SK-N-SH (cell line): ENCODE data around the gene SEPTIN7. TPM values are rescaled to one million over a fixed set of nuclear protein-coding genes. Genes with fewer than 3 reads are reported as not detected.

Source experiments
- CTCF ChIA-PET: fragments of 300-600, 350-600 bp; formaldehyde crosslinking; extraction: SDS; loops from one replicate; lab custom pipeline; 2021; lab: Yijun Ruan, JAX
- POLR2A ChIA-PET: fragments of 350-600 bp; sonication (Branson Sonifier 250); formaldehyde crosslinking; extraction: SDS; loops from one replicate; lab custom pipeline; 2020; ENCODE audit warnings: antibody characterized with exemption, inconsistent platforms; lab: Yijun Ruan, JAX
- DNase-seq: peaks from one replicate; pipeline ENCODE4 v3.0.0; 2012
- H2AFZ ChIP-seq: fragments of 200-600 bp; sonication (generic); 2 replicates; pipeline ENCODE4 v1.8.1; 2016; ENCODE audit warnings: antibody characterized with exemption, mild to moderate bottlenecking, low read depth
- H3F3A ChIP-seq: fragments of 200-600 bp; sonication (generic); replicated peaks from 2 replicates; pipeline ENCODE3; 2016; ENCODE audit warnings: antibody characterized with exemption, mild to moderate bottlenecking; ENCODE audit not compliant: insufficient read depth
- H3K27ac ChIP-seq, 2 experiments: fragments of 200-500 bp in 1 of 2; fragments of 200-600 bp in 1 of 2; sonication (Bioruptor generic) in 1 of 2; sonication (generic), shearing (Covaris generic) in 1 of 2; 2 replicates each; pipeline versions ENCODE4 v1.5.1 to v1.6.1; 2014 to 2016; ENCODE audit warnings: low read depth in 2 of 2, inconsistent platforms in 1 of 2, low read length in 1 of 2, mild to moderate bottlenecking in 1 of 2, mixed read lengths in 1 of 2
- H3K27me3 ChIP-seq: fragments of 200-600 bp; sonication (generic), shearing (Covaris generic); 2 replicates; pipeline ENCODE4 v1.6.1; 2016; ENCODE audit warnings: mixed run types; ENCODE audit not compliant: insufficient read depth
- H3K36me3 ChIP-seq, 2 experiments: fragments of 200-500 bp in 1 of 2; fragments of 200-600 bp in 1 of 2; sonication (Bioruptor generic) in 1 of 2; sonication (generic) in 1 of 2; replicated peaks in 1 of 2; 2 replicates each; pipeline versions ENCODE3 to v1.5.1; 2014 to 2016; ENCODE audit warnings: low read length in 1 of 2, mild to moderate bottlenecking in 1 of 2; ENCODE audit not compliant: insufficient read depth in 2 of 2, control insufficient read depth in 1 of 2
- H3K4me1 ChIP-seq, 2 experiments: fragments of 200-500 bp in 1 of 2; fragments of 200-600 bp in 1 of 2; sonication (Bioruptor generic) in 1 of 2; sonication (generic), shearing (Covaris generic) in 1 of 2; 2 replicates each; pipeline versions ENCODE4 v1.5.1 to v1.6.1; 2014 to 2016; ENCODE audit warnings: low read depth in 1 of 2, low read length in 1 of 2, mixed run types in 1 of 2; ENCODE audit not compliant: insufficient read depth in 2 of 2, control insufficient read depth in 1 of 2
- H3K4me2 ChIP-seq: fragments of 200-600 bp; sonication (generic), shearing (Covaris generic); 2 replicates; pipeline ENCODE4 v1.6.1; 2017; ENCODE audit warnings: mixed run types
- H3K4me3 ChIP-seq, 2 experiments: fragments of 200-500 bp in 1 of 2; fragments of 200-600 bp in 1 of 2; sonication (Bioruptor generic) in 1 of 2; sonication (generic), shearing (Covaris generic) in 1 of 2; 2 replicates each; pipeline versions ENCODE4 v1.5.1 to v1.8.1; 2014 to 2016; ENCODE audit warnings: low read depth in 2 of 2, inconsistent platforms in 1 of 2, low read length in 1 of 2, mild to moderate bottlenecking in 1 of 2, mixed read lengths in 1 of 2, moderate library complexity in 1 of 2
- H3K79me2 ChIP-seq: fragments of 200-600 bp; sonication (generic); 2 replicates; pipeline ENCODE4 v1.8.1; 2017; ENCODE audit warnings: mild to moderate bottlenecking; ENCODE audit not compliant: insufficient read depth
- H3K9ac ChIP-seq: fragments of 200-600 bp; sonication (generic); 2 replicates; pipeline ENCODE4 v1.6.1; 2017; ENCODE audit warnings: mixed run types
- H3K9me2 ChIP-seq: fragments of 200-600 bp; sonication (generic); 2 replicates; pipeline ENCODE4 v1.6.1; 2017; ENCODE audit warnings: mixed run types
- H3K9me3 ChIP-seq: fragments of 200-600 bp; sonication (generic); 2 replicates; pipeline ENCODE4 v1.6.1; 2017; ENCODE audit warnings: mixed run types, mild to moderate bottlenecking, moderate library complexity
- H4K20me1 ChIP-seq: fragments of 200-600 bp; sonication (generic); 2 replicates; pipeline ENCODE4 v1.6.1; 2017; ENCODE audit warnings: mild to moderate bottlenecking, mixed run types; ENCODE audit not compliant: insufficient read depth
- EP300 ChIP-seq, 2 experiments: IDR thresholded peaks; 2 replicates each; pipeline versions ENCODE4 v1.4.0 to v1.6.1; 2012; ENCODE audit warnings: borderline replicate concordance in 1 of 2, low read depth in 1 of 2, low read length in 1 of 2
- EZH2phosphoT487 ChIP-seq: fragments of 200-600 bp; sonication (generic); IDR thresholded peaks from 2 replicates; pipeline ENCODE4 v1.6.1; 2017; ENCODE audit warnings: low read depth, mixed run types, mild to moderate bottlenecking, antibody characterized with exemption, moderate library complexity, borderline replicate concordance
- FOSL2 ChIP-seq: IDR thresholded peaks from 2 replicates; pipeline ENCODE4 v1.4.0; 2012; ENCODE audit warnings: low read depth, mild to moderate bottlenecking, moderate library complexity, borderline replicate concordance
- FOXM1 ChIP-seq: IDR thresholded peaks from 2 replicates; pipeline ENCODE4 v1.4.0; 2012; ENCODE audit warnings: low read depth, mild to moderate bottlenecking
- GATA2 ChIP-seq: sonication (generic); formaldehyde crosslinking; IDR thresholded peaks from 2 replicates; pipeline ENCODE4 v1.5.0; 2020; ENCODE audit warnings: mild to moderate bottlenecking, missing genetic modification reagents
- JUND ChIP-seq: IDR thresholded peaks from 2 replicates; pipeline ENCODE4 v1.4.0; 2012
- MXI1 ChIP-seq: IDR thresholded peaks from 2 replicates; pipeline ENCODE4 v1.6.1; 2012; ENCODE audit warnings: mild to moderate bottlenecking, low read depth, low read length, improper control_type of control experiment
- POLR2AphosphoS5 ChIP-seq: IDR thresholded peaks from 2 replicates; pipeline ENCODE4 v1.6.1; 2012; ENCODE audit warnings: low read depth, low read length
- RAD21 ChIP-seq: IDR thresholded peaks from 2 replicates; pipeline ENCODE4 v1.6.1; 2012; ENCODE audit warnings: mild to moderate bottlenecking, low read length
- RCOR1 ChIP-seq: fragments of 150-350 bp; IDR thresholded peaks from 2 replicates; pipeline ENCODE4 v1.6.1; 2017; ENCODE audit warnings: antibody characterized with exemption, low read length
- SIN3A ChIP-seq: IDR thresholded peaks from 2 replicates; pipeline ENCODE4 v1.6.1; 2012; ENCODE audit warnings: low read depth, mild to moderate bottlenecking, low read length, moderate library complexity, borderline replicate concordance
- SMC3 ChIP-seq: IDR thresholded peaks from 2 replicates; pipeline ENCODE4 v1.6.1; 2012; ENCODE audit warnings: low read depth, low read length, improper control_type of control experiment
- TEAD4 ChIP-seq: IDR thresholded peaks from 2 replicates; pipeline ENCODE4 v1.4.0; 2012; ENCODE audit warnings: mild to moderate bottlenecking, borderline replicate concordance; ENCODE audit not compliant: insufficient read depth
- WGBS: methylation state at CpG from one replicate; pipeline ENCODE4 v1.1.6; 2017; ENCODE audit warnings: low lambda C conversion rate; 5-methylcytosine and 5-hydroxymethylcytosine counted together
- polyA plus RNA-seq, 3 experiments: library from polyadenylated mRNA; depleted of rRNA; stranded (reverse); fragments of >200 nt; gene quantifications; 2 replicates each; pipeline ENCODE4 v1.2.3, GENCODE V29; 2012
- TF ChIP-seq, protein P1 (sequence below): IDR thresholded peaks from 2 replicates; pipeline ENCODE4; 2012
- TF ChIP-seq, protein P2 (sequence below): fragments of 200-600 bp; sonication (generic); IDR thresholded peaks from 2 replicates; pipeline ENCODE4 v1.6.1; 2017; ENCODE audit warnings: antibody characterized with exemption, mild to moderate bottlenecking, moderate library complexity
- TF ChIP-seq, protein P3 (sequence below): fragments of 150-350 bp; IDR thresholded peaks from 2 replicates; pipeline ENCODE4 v1.6.1; 2017; ENCODE audit warnings: antibody characterized with exemption, low read length, low read depth, borderline replicate concordance
- TF ChIP-seq, protein P4 (sequence below): IDR thresholded peaks from 2 replicates; pipeline ENCODE4 v1.6.1; 2012; ENCODE audit warnings: mild to moderate bottlenecking, low read depth, low read length, moderate library complexity

SEPTIN7 gene
- polyA plus RNA-seq, 1 of the 3 experiments (the other 2 are of a cell fraction): 119 TPM

DNA sequence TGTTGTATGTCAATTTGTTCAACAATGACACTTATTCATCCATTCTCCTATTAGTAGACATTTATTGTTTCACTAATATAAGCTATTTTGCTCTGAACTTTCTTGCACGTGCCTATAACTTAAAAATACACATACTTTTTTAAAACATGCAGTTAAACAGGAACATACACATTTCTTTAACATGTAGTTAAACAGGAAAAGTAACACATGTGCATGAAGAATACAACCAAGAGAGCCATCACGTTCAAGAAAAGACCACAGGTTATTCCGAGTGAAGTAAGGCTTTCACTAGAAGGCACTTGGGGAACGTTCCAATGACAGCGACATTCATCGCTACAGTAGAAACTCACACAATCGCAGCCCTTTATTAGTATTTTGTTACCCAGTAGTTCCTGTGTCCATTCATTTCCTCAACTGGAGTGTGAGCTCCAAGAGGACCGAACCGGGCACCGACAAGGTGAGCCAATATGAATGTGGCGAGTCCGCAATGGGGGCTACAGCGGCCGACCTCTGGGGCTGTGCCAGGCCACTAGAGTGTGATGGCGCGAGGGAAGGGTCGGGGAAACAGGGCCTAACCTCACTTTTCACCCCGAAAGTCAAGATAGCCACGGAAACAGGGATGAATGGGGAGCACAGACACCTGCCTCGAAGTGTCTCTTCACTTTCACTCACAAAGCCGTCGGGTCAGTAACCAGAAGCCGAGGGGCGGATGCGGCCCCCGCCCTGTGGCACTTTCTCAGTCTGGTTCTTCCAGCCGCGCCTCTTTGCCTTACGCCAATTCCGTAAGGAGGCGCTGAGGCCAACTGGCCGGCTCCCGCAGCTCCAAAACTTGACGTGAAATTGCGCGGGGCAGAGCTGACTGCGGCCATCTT is 775 bp upstream of the SEPTIN7 start:
- peaks cover 9 to 21% of the 10 kb centered on the region in 2 experiments; a peak in 3 of 4 replicates for H3K4me1 ChIP-seq
- H2AFZ ChIP-seq: peak overlapping the region; percentile 95
- 2% methylated on average over 36 of the region's 37 CpGs for WGBS
- H3K27me3 ChIP-seq: no peaks in the 10 kb centered on the region
- H3K9ac ChIP-seq: peak overlapping the region; percentile 91
- H4K20me1 ChIP-seq: peaks cover 31% of the 10 kb centered on the region
- peaks cover 56% of the 10 kb centered on the region for H3K79me2 ChIP-seq
- H3K36me3 ChIP-seq: peaks cover 0 to 2% of the 10 kb centered on the region in 2 experiments
- H3K4me3 ChIP-seq: peak overlapping the region; percentile 94 to 99
- peak; percentile 85 for DNase-seq
- POLR2A ChIA-PET: interaction anchor here (0.8 to 3.2 kb wide), 27 partner anchors 9 to 429 kb away, joined by 3 to 30 read pairs (median 4); partner anchors contain the start of gene HERPUD2
- peaks cover 19% of the 10 kb centered on the region for H3F3A ChIP-seq
- CTCF ChIA-PET: interaction anchor here (0.6 to 9.5 kb wide), 28 partner anchors 13 to 498 kb away, joined by 3 to 176 read pairs (median 7); partner anchors contain the start of gene HERPUD2
- TF ChIP-seq EP300 (IDR thresholded peaks at IDR 0.05; ENCODE audit: borderline replicate concordance in 1 of 2, low read depth in 1 of 2, low read length in 1 of 2) (peak in 1 of 2 experiments; percentile 32; a peak in 1 of 4 replicates), POLR2AphosphoS5 (peak; percentile 61; the same call in 1 of the 2 replicates), FOXM1 (peak; percentile 67; the same call in 1 of the 2 replicates), EZH2phosphoT487 (no peak), JUND (no peak), RAD21 (no peak), FOSL2 (no peak), RCOR1 (0 out of 2 replicates have a peak, but pooled peaks have one; percentile 4), MXI1 (peak; percentile 67), GATA2 (CRISPR knock-in tag) (no peak; the same call in 1 of the 2 replicates), SIN3A (no peak), SMC3 (no peak; the same call in 1 of the 2 replicates), TEAD4 (no peak)
- TF ChIP-seq, protein P1, sequence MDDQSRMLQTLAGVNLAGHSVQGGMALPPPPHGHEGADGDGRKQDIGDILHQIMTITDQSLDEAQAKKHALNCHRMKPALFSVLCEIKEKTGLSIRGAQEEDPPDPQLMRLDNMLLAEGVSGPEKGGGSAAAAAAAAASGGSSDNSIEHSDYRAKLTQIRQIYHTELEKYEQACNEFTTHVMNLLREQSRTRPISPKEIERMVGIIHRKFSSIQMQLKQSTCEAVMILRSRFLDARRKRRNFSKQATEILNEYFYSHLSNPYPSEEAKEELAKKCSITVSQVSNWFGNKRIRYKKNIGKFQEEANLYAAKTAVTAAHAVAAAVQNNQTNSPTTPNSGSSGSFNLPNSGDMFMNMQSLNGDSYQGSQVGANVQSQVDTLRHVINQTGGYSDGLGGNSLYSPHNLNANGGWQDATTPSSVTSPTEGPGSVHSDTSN: peak; percentile 20; the same call in 1 of the 2 replicates
- TF ChIP-seq, protein P2, sequence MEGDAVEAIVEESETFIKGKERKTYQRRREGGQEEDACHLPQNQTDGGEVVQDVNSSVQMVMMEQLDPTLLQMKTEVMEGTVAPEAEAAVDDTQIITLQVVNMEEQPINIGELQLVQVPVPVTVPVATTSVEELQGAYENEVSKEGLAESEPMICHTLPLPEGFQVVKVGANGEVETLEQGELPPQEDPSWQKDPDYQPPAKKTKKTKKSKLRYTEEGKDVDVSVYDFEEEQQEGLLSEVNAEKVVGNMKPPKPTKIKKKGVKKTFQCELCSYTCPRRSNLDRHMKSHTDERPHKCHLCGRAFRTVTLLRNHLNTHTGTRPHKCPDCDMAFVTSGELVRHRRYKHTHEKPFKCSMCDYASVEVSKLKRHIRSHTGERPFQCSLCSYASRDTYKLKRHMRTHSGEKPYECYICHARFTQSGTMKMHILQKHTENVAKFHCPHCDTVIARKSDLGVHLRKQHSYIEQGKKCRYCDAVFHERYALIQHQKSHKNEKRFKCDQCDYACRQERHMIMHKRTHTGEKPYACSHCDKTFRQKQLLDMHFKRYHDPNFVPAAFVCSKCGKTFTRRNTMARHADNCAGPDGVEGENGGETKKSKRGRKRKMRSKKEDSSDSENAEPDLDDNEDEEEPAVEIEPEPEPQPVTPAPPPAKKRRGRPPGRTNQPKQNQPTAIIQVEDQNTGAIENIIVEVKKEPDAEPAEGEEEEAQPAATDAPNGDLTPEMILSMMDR: no peak; the same call in 1 of the 2 replicates
- TF ChIP-seq, protein P3, sequence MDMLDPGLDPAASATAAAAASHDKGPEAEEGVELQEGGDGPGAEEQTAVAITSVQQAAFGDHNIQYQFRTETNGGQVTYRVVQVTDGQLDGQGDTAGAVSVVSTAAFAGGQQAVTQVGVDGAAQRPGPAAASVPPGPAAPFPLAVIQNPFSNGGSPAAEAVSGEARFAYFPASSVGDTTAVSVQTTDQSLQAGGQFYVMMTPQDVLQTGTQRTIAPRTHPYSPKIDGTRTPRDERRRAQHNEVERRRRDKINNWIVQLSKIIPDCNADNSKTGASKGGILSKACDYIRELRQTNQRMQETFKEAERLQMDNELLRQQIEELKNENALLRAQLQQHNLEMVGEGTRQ: no peak
- TF ChIP-seq, protein P4, sequence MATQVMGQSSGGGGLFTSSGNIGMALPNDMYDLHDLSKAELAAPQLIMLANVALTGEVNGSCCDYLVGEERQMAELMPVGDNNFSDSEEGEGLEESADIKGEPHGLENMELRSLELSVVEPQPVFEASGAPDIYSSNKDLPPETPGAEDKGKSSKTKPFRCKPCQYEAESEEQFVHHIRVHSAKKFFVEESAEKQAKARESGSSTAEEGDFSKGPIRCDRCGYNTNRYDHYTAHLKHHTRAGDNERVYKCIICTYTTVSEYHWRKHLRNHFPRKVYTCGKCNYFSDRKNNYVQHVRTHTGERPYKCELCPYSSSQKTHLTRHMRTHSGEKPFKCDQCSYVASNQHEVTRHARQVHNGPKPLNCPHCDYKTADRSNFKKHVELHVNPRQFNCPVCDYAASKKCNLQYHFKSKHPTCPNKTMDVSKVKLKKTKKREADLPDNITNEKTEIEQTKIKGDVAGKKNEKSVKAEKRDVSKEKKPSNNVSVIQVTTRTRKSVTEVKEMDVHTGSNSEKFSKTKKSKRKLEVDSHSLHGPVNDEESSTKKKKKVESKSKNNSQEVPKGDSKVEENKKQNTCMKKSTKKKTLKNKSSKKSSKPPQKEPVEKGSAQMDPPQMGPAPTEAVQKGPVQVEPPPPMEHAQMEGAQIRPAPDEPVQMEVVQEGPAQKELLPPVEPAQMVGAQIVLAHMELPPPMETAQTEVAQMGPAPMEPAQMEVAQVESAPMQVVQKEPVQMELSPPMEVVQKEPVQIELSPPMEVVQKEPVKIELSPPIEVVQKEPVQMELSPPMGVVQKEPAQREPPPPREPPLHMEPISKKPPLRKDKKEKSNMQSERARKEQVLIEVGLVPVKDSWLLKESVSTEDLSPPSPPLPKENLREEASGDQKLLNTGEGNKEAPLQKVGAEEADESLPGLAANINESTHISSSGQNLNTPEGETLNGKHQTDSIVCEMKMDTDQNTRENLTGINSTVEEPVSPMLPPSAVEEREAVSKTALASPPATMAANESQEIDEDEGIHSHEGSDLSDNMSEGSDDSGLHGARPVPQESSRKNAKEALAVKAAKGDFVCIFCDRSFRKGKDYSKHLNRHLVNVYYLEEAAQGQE: 0 out of 2 replicates have a peak, but pooled peaks have one; percentile 19
- H3K9me2 ChIP-seq: no peaks in the 10 kb centered on the region
- peak overlapping the region; percentile 97 to 98 for H3K27ac ChIP-seq
- H3K9me3 ChIP-seq: no peaks in the 10 kb centered on the region
- H3K4me2 ChIP-seq: peak overlapping the region; percentile 93
